SK-N-SH (cell line): ENCODE measurements around the gene ARHGAP27. TPM values are rescaled to one million over a fixed set of nuclear protein-coding genes. Genes with fewer than 3 reads are reported as not detected.

ENCODE experiments used
- CTCF ChIA-PET: fragments of 300-600, 350-600 bp; formaldehyde crosslinking; extraction: SDS; loops from one replicate; lab custom pipeline; 2021; lab: Yijun Ruan, JAX
- POLR2A ChIA-PET: fragments of 350-600 bp; sonication (Branson Sonifier 250); formaldehyde crosslinking; extraction: SDS; loops from one replicate; lab custom pipeline; 2020; ENCODE audit warnings: antibody characterized with exemption, inconsistent platforms; lab: Yijun Ruan, JAX
- DNase-seq: peaks from one replicate; pipeline ENCODE4 v3.0.0; 2012
- H2AFZ ChIP-seq: fragments of 200-600 bp; sonication (generic); 2 replicates; pipeline ENCODE4 v1.8.1; 2016; ENCODE audit warnings: antibody characterized with exemption, mild to moderate bottlenecking, low read depth
- H3F3A ChIP-seq: fragments of 200-600 bp; sonication (generic); replicated peaks from 2 replicates; pipeline ENCODE3; 2016; ENCODE audit warnings: antibody characterized with exemption, mild to moderate bottlenecking; ENCODE audit not compliant: insufficient read depth
- H3K27ac ChIP-seq, 2 experiments: fragments of 200-500 bp in 1 of 2; fragments of 200-600 bp in 1 of 2; sonication (Bioruptor generic) in 1 of 2; sonication (generic), shearing (Covaris generic) in 1 of 2; 2 replicates each; pipeline versions ENCODE4 v1.5.1 to v1.6.1; 2014 to 2016; ENCODE audit warnings: low read depth in 2 of 2, inconsistent platforms in 1 of 2, low read length in 1 of 2, mild to moderate bottlenecking in 1 of 2, mixed read lengths in 1 of 2
- H3K27me3 ChIP-seq: fragments of 200-600 bp; sonication (generic), shearing (Covaris generic); 2 replicates; pipeline ENCODE4 v1.6.1; 2016; ENCODE audit warnings: mixed run types; ENCODE audit not compliant: insufficient read depth
- H3K36me3 ChIP-seq, 2 experiments: fragments of 200-500 bp in 1 of 2; fragments of 200-600 bp in 1 of 2; sonication (Bioruptor generic) in 1 of 2; sonication (generic) in 1 of 2; replicated peaks in 1 of 2; 2 replicates each; pipeline versions ENCODE3 to v1.5.1; 2014 to 2016; ENCODE audit warnings: low read length in 1 of 2, mild to moderate bottlenecking in 1 of 2; ENCODE audit not compliant: insufficient read depth in 2 of 2, control insufficient read depth in 1 of 2
- H3K4me1 ChIP-seq, 2 experiments: fragments of 200-500 bp in 1 of 2; fragments of 200-600 bp in 1 of 2; sonication (Bioruptor generic) in 1 of 2; sonication (generic), shearing (Covaris generic) in 1 of 2; 2 replicates each; pipeline versions ENCODE4 v1.5.1 to v1.6.1; 2014 to 2016; ENCODE audit warnings: low read depth in 1 of 2, low read length in 1 of 2, mixed run types in 1 of 2; ENCODE audit not compliant: insufficient read depth in 2 of 2, control insufficient read depth in 1 of 2
- H3K4me2 ChIP-seq: fragments of 200-600 bp; sonication (generic), shearing (Covaris generic); 2 replicates; pipeline ENCODE4 v1.6.1; 2017; ENCODE audit warnings: mixed run types
- H3K4me3 ChIP-seq, 2 experiments: fragments of 200-500 bp in 1 of 2; fragments of 200-600 bp in 1 of 2; sonication (Bioruptor generic) in 1 of 2; sonication (generic), shearing (Covaris generic) in 1 of 2; 2 replicates each; pipeline versions ENCODE4 v1.5.1 to v1.8.1; 2014 to 2016; ENCODE audit warnings: low read depth in 2 of 2, inconsistent platforms in 1 of 2, low read length in 1 of 2, mild to moderate bottlenecking in 1 of 2, mixed read lengths in 1 of 2, moderate library complexity in 1 of 2
- H3K79me2 ChIP-seq: fragments of 200-600 bp; sonication (generic); 2 replicates; pipeline ENCODE4 v1.8.1; 2017; ENCODE audit warnings: mild to moderate bottlenecking; ENCODE audit not compliant: insufficient read depth
- H3K9ac ChIP-seq: fragments of 200-600 bp; sonication (generic); 2 replicates; pipeline ENCODE4 v1.6.1; 2017; ENCODE audit warnings: mixed run types
- H3K9me2 ChIP-seq: fragments of 200-600 bp; sonication (generic); 2 replicates; pipeline ENCODE4 v1.6.1; 2017; ENCODE audit warnings: mixed run types
- H3K9me3 ChIP-seq: fragments of 200-600 bp; sonication (generic); 2 replicates; pipeline ENCODE4 v1.6.1; 2017; ENCODE audit warnings: mixed run types, mild to moderate bottlenecking, moderate library complexity
- H4K20me1 ChIP-seq: fragments of 200-600 bp; sonication (generic); 2 replicates; pipeline ENCODE4 v1.6.1; 2017; ENCODE audit warnings: mild to moderate bottlenecking, mixed run types; ENCODE audit not compliant: insufficient read depth
- ELF1 ChIP-seq: IDR thresholded peaks from 2 replicates; pipeline ENCODE4 v1.4.0; 2012
- EP300 ChIP-seq, 2 experiments: IDR thresholded peaks; 2 replicates each; pipeline versions ENCODE4 v1.4.0 to v1.6.1; 2012; ENCODE audit warnings: borderline replicate concordance in 1 of 2, low read depth in 1 of 2, low read length in 1 of 2
- EZH2phosphoT487 ChIP-seq: fragments of 200-600 bp; sonication (generic); IDR thresholded peaks from 2 replicates; pipeline ENCODE4 v1.6.1; 2017; ENCODE audit warnings: low read depth, mixed run types, mild to moderate bottlenecking, antibody characterized with exemption, moderate library complexity, borderline replicate concordance
- FOSL2 ChIP-seq: IDR thresholded peaks from 2 replicates; pipeline ENCODE4 v1.4.0; 2012; ENCODE audit warnings: low read depth, mild to moderate bottlenecking, moderate library complexity, borderline replicate concordance
- FOXM1 ChIP-seq: IDR thresholded peaks from 2 replicates; pipeline ENCODE4 v1.4.0; 2012; ENCODE audit warnings: low read depth, mild to moderate bottlenecking
- IRF3 ChIP-seq: fragments of 150-350 bp; IDR thresholded peaks from 2 replicates; pipeline ENCODE4 v1.6.1; 2016; ENCODE audit warnings: mild to moderate bottlenecking, low read depth, low read length
- MAX ChIP-seq: IDR thresholded peaks from 2 replicates; pipeline ENCODE4 v1.4.0; 2012; ENCODE audit warnings: low read depth
- MEF2A ChIP-seq: IDR thresholded peaks from 2 replicates; pipeline ENCODE4 v1.4.0; 2012; ENCODE audit warnings: low read depth, borderline replicate concordance
- NRF1 ChIP-seq: IDR thresholded peaks from 2 replicates; pipeline ENCODE4 v1.6.1; 2012; ENCODE audit warnings: low read depth, mild to moderate bottlenecking, low read length
- PBX3 ChIP-seq: IDR thresholded peaks from 2 replicates; pipeline ENCODE4; 2012
- POLR2AphosphoS5 ChIP-seq: IDR thresholded peaks from 2 replicates; pipeline ENCODE4 v1.6.1; 2012; ENCODE audit warnings: low read depth, low read length
- REST ChIP-seq: IDR thresholded peaks from 2 replicates; pipeline ENCODE4 v1.6.1; 2012; ENCODE audit warnings: mild to moderate bottlenecking, low read depth, low read length, moderate library complexity
- RFX5 ChIP-seq: IDR thresholded peaks from 2 replicates; pipeline ENCODE4 v1.6.1; 2012; ENCODE audit warnings: mild to moderate bottlenecking, improper control_type of control experiment, low read length
- RXRA ChIP-seq: IDR thresholded peaks from 2 replicates; pipeline ENCODE4 v1.4.0; 2012; ENCODE audit warnings: low read depth, mild to moderate bottlenecking, borderline replicate concordance
- SIN3A ChIP-seq: IDR thresholded peaks from 2 replicates; pipeline ENCODE4 v1.6.1; 2012; ENCODE audit warnings: low read depth, mild to moderate bottlenecking, low read length, moderate library complexity, borderline replicate concordance
- SMC3 ChIP-seq: IDR thresholded peaks from 2 replicates; pipeline ENCODE4 v1.6.1; 2012; ENCODE audit warnings: low read depth, low read length, improper control_type of control experiment
- TAF1 ChIP-seq: IDR thresholded peaks from 2 replicates; pipeline ENCODE4 v1.6.1; 2012; ENCODE audit warnings: low read depth, mild to moderate bottlenecking, low read length, moderate library complexity, borderline replicate concordance
- TCF12 ChIP-seq: IDR thresholded peaks from 2 replicates; pipeline ENCODE4 v1.4.0; 2012
- USF1 ChIP-seq: IDR thresholded peaks from 2 replicates; pipeline ENCODE4 v1.4.0; 2012; ENCODE audit warnings: low read depth, borderline replicate concordance
- YY1 ChIP-seq: IDR thresholded peaks from 2 replicates; pipeline ENCODE4 v1.4.0; 2012; ENCODE audit warnings: low read depth, mild to moderate bottlenecking
- WGBS: methylation state at CpG from one replicate; pipeline ENCODE4 v1.1.6; 2017; ENCODE audit warnings: low lambda C conversion rate; 5-methylcytosine and 5-hydroxymethylcytosine counted together
- polyA plus RNA-seq, 3 experiments: library from polyadenylated mRNA; depleted of rRNA; stranded (reverse); fragments of >200 nt; gene quantifications; 2 replicates each; pipeline ENCODE4 v1.2.3, GENCODE V29; 2012

The ARHGAP27 gene
- polyA plus RNA-seq, 1 of the 3 experiments (the other 2 are of a cell fraction): 2.1 TPM

- ChIA-PET POLR2A (no interaction called here), CTCF (interaction anchor here (1.0 to 2.7 kb wide), 6 partner anchors 8 to 423 kb away, joined by 3 to 16 read pairs (median 5); no protein-coding TSS in a partner anchor)
- H3K4me1 ChIP-seq: peaks cover 0 to 18% of the 10 kb centered on the region in 2 experiments; a peak in 1 of 4 replicates
- no peaks in the 10 kb centered on the region for H4K20me1 ChIP-seq
- no peak for TF ChIP-seq MEF2A
- no peak for TF ChIP-seq EP300 (IDR thresholded peaks at IDR 0.05; ENCODE audit: borderline replicate concordance in 1 of 2, low read depth in 1 of 2, low read length in 1 of 2)
- no peak for TF ChIP-seq MAX
- TF ChIP-seq RFX5: no peak
- TF ChIP-seq SIN3A: no peak
- no peak for TF ChIP-seq IRF3
- TF ChIP-seq ELF1: no peak
- no peak for TF ChIP-seq FOXM1
- TF ChIP-seq TCF12: no peak
- TF ChIP-seq EZH2phosphoT487: no peak
- TF ChIP-seq NRF1: no peak
- no peak for TF ChIP-seq FOSL2
- no peak for TF ChIP-seq USF1
- no peak for TF ChIP-seq SMC3
- TF ChIP-seq REST: no peak
- TF ChIP-seq PBX3: no peak
- TF ChIP-seq YY1: no peak
- TF ChIP-seq POLR2AphosphoS5: no peak
- no peak for TF ChIP-seq RXRA
- no peak for TF ChIP-seq TAF1
- H3K27ac ChIP-seq: no peak overlapping the region
- no peak overlapping the region for H3K9ac ChIP-seq
- H3K4me3 ChIP-seq: no peak overlapping the region
- no peaks in the 10 kb centered on the region for H3K79me2 ChIP-seq
- WGBS: 94% methylated on average over 67 of the region's 82 CpGs
- no peaks in the 10 kb centered on the region for H3K36me3 ChIP-seq
- no peak overlapping the region for H3K4me2 ChIP-seq
- H3F3A ChIP-seq: no peaks in the 10 kb centered on the region
- DNase-seq: no peak
- no peaks in the 10 kb centered on the region for H3K27me3 ChIP-seq
- no peak overlapping the region for H2AFZ ChIP-seq
- no peaks in the 10 kb centered on the region for H3K9me3 ChIP-seq
- no peaks in the 10 kb centered on the region for H3K9me2 ChIP-seq
Measured at GRCh38 chr17:45429339-45430005, 3.2 kb downstream of the ARHGAP27 start.
